GM12878 (cell line): ENCODE measurements around the gene ESYT2.

ENCODE experiments used
- DPF2 ChIP-seq: fragments of 450-650 bp; IDR thresholded peaks from 2 replicates; pipeline ENCODE4 v1.6.1; 2017; ENCODE audit warnings: mild to moderate bottlenecking
- ESRRA ChIP-seq: IDR thresholded peaks from 2 replicates; pipeline ENCODE4 v1.6.1; 2012; ENCODE audit warnings: mild to moderate bottlenecking, low read length, improper control_type of control experiment
- FOXM1 ChIP-seq: IDR thresholded peaks from 2 replicates; pipeline ENCODE4 v1.6.1; 2012; ENCODE audit warnings: low read depth, mild to moderate bottlenecking, inconsistent platforms, low read length, moderate library complexity
- GABPA ChIP-seq: IDR thresholded peaks from 2 replicates; pipeline ENCODE4 v1.6.1; 2014; ENCODE audit warnings: antibody characterized with exemption, low read depth, mild to moderate bottlenecking, inconsistent platforms
- JUNB ChIP-seq: IDR thresholded peaks from 2 replicates; pipeline ENCODE4 v1.6.1; 2016; ENCODE audit warnings: antibody characterized with exemption, mild to moderate bottlenecking
- NR2C1 ChIP-seq: fragments of 450-650 bp; IDR thresholded peaks from 2 replicates; pipeline ENCODE4 v1.6.1; 2017; ENCODE audit warnings: antibody characterized with exemption, mild to moderate bottlenecking, moderate library complexity
- NR2C2 ChIP-seq: IDR thresholded peaks from 2 replicates; pipeline ENCODE4 v1.6.1; 2011; ENCODE audit warnings: borderline replicate concordance, low read depth; ENCODE audit not compliant: control insufficient read depth, insufficient read length
- POLR2A ChIP-seq: IDR thresholded peaks from 2 replicates; pipeline ENCODE4 v1.6.1; 2011; ENCODE audit warnings: low read depth, mild to moderate bottlenecking, low read length
- SMAD5 ChIP-seq: IDR thresholded peaks from 2 replicates; pipeline ENCODE4 v1.6.1; 2016; ENCODE audit warnings: antibody characterized with exemption, low read depth
- ZSCAN29 ChIP-seq: fragments of 450-650 bp; IDR thresholded peaks from 2 replicates; pipeline ENCODE4 v1.6.1; 2017; ENCODE audit warnings: mild to moderate bottlenecking, moderate library complexity
- TF ChIP-seq, protein P1 (sequence below): IDR thresholded peaks from 2 replicates; pipeline ENCODE4 v1.6.1; 2012; ENCODE audit warnings: low read depth, low read length, improper control_type of control experiment
- TF ChIP-seq, protein P2 (sequence below), 3 experiments: IDR thresholded peaks in 2 of 3; conservative IDR thresholded peaks in 1 of 3; 2 replicates each; pipeline ENCODE4 v1.5.1; 2011; ENCODE audit warnings: low read depth in 3 of 3, low read length in 3 of 3, mild to moderate bottlenecking in 3 of 3, control low read depth in 2 of 3, moderate library complexity in 2 of 3, inconsistent platforms in 1 of 3, mixed read lengths in 1 of 3; ENCODE audit not compliant: control insufficient read depth in 2 of 3, insufficient read depth in 1 of 3; ENCODE audit errors: extremely low read depth in 1 of 3
- TF ChIP-seq, protein P3 (sequence below): fragments of 450-650 bp; IDR thresholded peaks from 2 replicates; pipeline ENCODE4 v1.6.1; 2016; ENCODE audit warnings: mild to moderate bottlenecking
- TF ChIP-seq, protein P4 (sequence below): fragments of 150-350 bp; IDR thresholded peaks from 2 replicates; pipeline ENCODE4 v1.6.1; 2014; ENCODE audit warnings: mild to moderate bottlenecking, low read depth, low read length

DNA sequence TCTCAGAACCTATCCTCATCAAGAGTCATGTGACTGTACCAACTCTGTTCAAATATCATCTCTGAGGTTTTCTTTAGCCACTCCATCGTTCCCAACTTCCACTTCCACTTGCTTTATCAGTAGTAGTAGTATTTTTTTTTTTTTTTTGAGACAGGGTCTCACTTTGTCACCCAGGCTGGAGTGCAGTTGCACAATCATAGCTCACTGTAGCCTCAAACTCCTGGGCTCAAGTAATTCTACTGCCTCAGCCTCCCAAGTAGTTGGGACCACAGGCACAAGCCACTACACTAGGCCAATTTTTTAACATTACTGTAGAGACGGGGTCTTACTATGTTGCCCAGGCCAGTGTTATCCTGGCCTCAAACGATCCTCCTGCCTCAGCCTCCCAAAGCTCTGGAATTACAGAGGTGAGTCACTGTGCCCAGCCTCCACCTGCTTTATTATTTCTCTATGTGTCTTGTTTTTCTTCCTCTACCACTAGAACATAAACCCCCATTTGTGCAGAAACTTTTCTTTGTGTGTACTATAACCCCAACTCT lies 130.6 kb downstream of the ESYT2 start:
- TF ChIP-seq ZSCAN29, result no peak
- TF ChIP-seq JUNB, result no peak
- TF ChIP-seq, protein P1, sequence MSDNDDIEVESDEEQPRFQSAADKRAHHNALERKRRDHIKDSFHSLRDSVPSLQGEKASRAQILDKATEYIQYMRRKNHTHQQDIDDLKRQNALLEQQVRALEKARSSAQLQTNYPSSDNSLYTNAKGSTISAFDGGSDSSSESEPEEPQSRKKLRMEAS, result no peak
- no peak for TF ChIP-seq POLR2A
- TF ChIP-seq DPF2, result no peak
- no peak for TF ChIP-seq NR2C2
- TF ChIP-seq SMAD5, result no peak
- TF ChIP-seq, protein P2, sequence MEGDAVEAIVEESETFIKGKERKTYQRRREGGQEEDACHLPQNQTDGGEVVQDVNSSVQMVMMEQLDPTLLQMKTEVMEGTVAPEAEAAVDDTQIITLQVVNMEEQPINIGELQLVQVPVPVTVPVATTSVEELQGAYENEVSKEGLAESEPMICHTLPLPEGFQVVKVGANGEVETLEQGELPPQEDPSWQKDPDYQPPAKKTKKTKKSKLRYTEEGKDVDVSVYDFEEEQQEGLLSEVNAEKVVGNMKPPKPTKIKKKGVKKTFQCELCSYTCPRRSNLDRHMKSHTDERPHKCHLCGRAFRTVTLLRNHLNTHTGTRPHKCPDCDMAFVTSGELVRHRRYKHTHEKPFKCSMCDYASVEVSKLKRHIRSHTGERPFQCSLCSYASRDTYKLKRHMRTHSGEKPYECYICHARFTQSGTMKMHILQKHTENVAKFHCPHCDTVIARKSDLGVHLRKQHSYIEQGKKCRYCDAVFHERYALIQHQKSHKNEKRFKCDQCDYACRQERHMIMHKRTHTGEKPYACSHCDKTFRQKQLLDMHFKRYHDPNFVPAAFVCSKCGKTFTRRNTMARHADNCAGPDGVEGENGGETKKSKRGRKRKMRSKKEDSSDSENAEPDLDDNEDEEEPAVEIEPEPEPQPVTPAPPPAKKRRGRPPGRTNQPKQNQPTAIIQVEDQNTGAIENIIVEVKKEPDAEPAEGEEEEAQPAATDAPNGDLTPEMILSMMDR (IDR thresholded peaks at IDR 0.05 in 2 of 3, conservative IDR thresholded peaks at IDR 0.05 in 1 of 3; ENCODE audit: control insufficient read depth in 2 of 3, extremely low read depth in 1 of 3, insufficient read depth in 1 of 3, low read depth in 3 of 3, low read length in 3 of 3), result no peak
- no peak for TF ChIP-seq GABPA
- no peak for TF ChIP-seq FOXM1
- no peak for TF ChIP-seq ESRRA
- no peak for TF ChIP-seq NR2C1
- TF ChIP-seq, protein P3, sequence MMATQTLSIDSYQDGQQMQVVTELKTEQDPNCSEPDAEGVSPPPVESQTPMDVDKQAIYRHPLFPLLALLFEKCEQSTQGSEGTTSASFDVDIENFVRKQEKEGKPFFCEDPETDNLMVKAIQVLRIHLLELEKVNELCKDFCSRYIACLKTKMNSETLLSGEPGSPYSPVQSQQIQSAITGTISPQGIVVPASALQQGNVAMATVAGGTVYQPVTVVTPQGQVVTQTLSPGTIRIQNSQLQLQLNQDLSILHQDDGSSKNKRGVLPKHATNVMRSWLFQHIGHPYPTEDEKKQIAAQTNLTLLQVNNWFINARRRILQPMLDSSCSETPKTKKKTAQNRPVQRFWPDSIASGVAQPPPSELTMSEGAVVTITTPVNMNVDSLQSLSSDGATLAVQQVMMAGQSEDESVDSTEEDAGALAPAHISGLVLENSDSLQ, result no peak
- TF ChIP-seq, protein P4, sequence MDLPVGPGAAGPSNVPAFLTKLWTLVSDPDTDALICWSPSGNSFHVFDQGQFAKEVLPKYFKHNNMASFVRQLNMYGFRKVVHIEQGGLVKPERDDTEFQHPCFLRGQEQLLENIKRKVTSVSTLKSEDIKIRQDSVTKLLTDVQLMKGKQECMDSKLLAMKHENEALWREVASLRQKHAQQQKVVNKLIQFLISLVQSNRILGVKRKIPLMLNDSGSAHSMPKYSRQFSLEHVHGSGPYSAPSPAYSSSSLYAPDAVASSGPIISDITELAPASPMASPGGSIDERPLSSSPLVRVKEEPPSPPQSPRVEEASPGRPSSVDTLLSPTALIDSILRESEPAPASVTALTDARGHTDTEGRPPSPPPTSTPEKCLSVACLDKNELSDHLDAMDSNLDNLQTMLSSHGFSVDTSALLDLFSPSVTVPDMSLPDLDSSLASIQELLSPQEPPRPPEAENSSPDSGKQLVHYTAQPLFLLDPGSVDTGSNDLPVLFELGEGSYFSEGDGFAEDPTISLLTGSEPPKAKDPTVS, result no peak
